Activated CD8-positive, alpha-beta memory T cell treated with anti-CD3 and anti-CD28 coated beads for 48 hours (primary cell): ENCODE data around the gene DHX32.

Experiments used
- DNase-seq, 3 experiments: peaks; one replicate each; pipeline ENCODE4 v3.0.0-alpha.2; 2020; ENCODE audit warnings: low read depth in 2 of 3, low spot score in 2 of 3

Gene DHX32

GRCh38 chr10:125850766-125851731 is 30.0 kb downstream of the DHX32 start:
- DNase-seq, result no peak

GRCh38 chr10:125849448-125849847 is 31.6 kb downstream of the DHX32 start:
- DNase-seq, result no peak

GRCh38 chr10:125848857-125849256 is 32.2 kb downstream of the DHX32 start:
- no peak for DNase-seq

GRCh38 chr10:125848371-125848770 is 32.7 kb downstream of the DHX32 start:
- DNase-seq, result no peak

- no peak for DNase-seq
Observed at GRCh38 chr10:125846894-125847293, 34.2 kb downstream of the DHX32 start.

- no peak for DNase-seq
Observed at GRCh38 chr10:125845617-125846016, 35.5 kb downstream of the DHX32 start.

GRCh38 chr10:125844751-125845221 is 36.3 kb downstream of the DHX32 start:
- no peak for DNase-seq

- no peak for DNase-seq
Observed at GRCh38 chr10:125843603-125844329, 37.3 kb downstream of the DHX32 start.

- DNase-seq, result no peak
Observed at GRCh38 chr10:125840955-125841354, 40.1 kb downstream of the DHX32 start.

- no peak for DNase-seq
Observed at GRCh38 chr10:125840406-125840805, 40.7 kb downstream of the DHX32 start.

GRCh38 chr10:125838802-125839575 is 42.1 kb downstream of the DHX32 start:
- no peak for DNase-seq

GRCh38 chr10:125836746-125837145 is 44.3 kb downstream of the DHX32 start:
- no peak for DNase-seq

GRCh38 chr10:125828311-125828710 is 52.8 kb downstream of the DHX32 start:
- no peak for DNase-seq

- DNase-seq, result no peak
Observed at GRCh38 chr10:125827133-125827532, 54.0 kb downstream of the DHX32 start.

- DNase-seq, result no peak
Observed at GRCh38 chr10:125824736-125825135, 56.4 kb downstream of the DHX32 start.

GRCh38 chr10:125823663-125824251 is 57.3 kb downstream of the DHX32 start:
- DNase-seq, result no peak

GRCh38 chr10:125822878-125823662 is 58.0 kb downstream of the DHX32 start, which contains the start of the genes BCCIP and UROS:
TSS of gene BCCIP (plus strand) at chr10:125823546. CDS start at chr10:125823558, 12 bp downstream.
TSS of gene UROS (minus strand) at chr10:125823258. CDS start at chr10:125816499, 6,759 bp downstream.
- DNase-seq, result peak; percentile 78 to 85 (median 82)

- DNase-seq, result no peak
Observed at GRCh38 chr10:125820701-125821100, 60.4 kb downstream of the DHX32 start.

- no peak for DNase-seq
Observed at GRCh38 chr10:125817337-125817946, 63.6 kb downstream of the DHX32 start.
